Small intestine (tissue), 7 donors: ENCODE results near the gene KCNQ5. TPM values are rescaled to one million over a fixed set of nuclear protein-coding genes. Genes with fewer than 3 reads are reported as not detected.

Experiments used
- DNase-seq, 2 donors: peaks; one replicate each; pipeline versions ENCODE4 v3.0.0 to v3.0.0-alpha.2; 2013
- FAIRE-seq: peaks from 2 replicates; lab custom pipeline; 2012; peaks lifted over from hg19 to GRCh38; lab: Jason Lieb, UNC
- H3K27ac ChIP-seq, 3 donors: one replicate each; pipeline ENCODE4 v1.5.1; 2013; ENCODE audit warnings: low read length in 2 of 3, mild to moderate bottlenecking in 2 of 3, control low read depth in 1 of 3, inconsistent platforms in 1 of 3, low read depth in 1 of 3, moderate library complexity in 1 of 3
- H3K27me3 ChIP-seq, 3 donors: one replicate each; pipeline ENCODE4 v1.6.1; 2013; ENCODE audit warnings: low read length in 3 of 3, inconsistent platforms in 1 of 3; ENCODE audit not compliant: control insufficient read depth in 3 of 3, insufficient read depth in 3 of 3
- H3K36me3 ChIP-seq, 3 donors: one replicate each; pipeline ENCODE4 v1.6.1; 2013; ENCODE audit warnings: low read length in 3 of 3, inconsistent platforms in 1 of 3, low read depth in 1 of 3, mild to moderate bottlenecking in 1 of 3, moderate library complexity in 1 of 3; ENCODE audit not compliant: control insufficient read depth in 3 of 3, insufficient read depth in 2 of 3
- H3K4me1 ChIP-seq, 3 donors: one replicate each; pipeline ENCODE4 v1.6.1; 2013; ENCODE audit warnings: low read length in 2 of 3, inconsistent platforms in 1 of 3, low read depth in 1 of 3, mild to moderate bottlenecking in 1 of 3, moderate library complexity in 1 of 3; ENCODE audit not compliant: control insufficient read depth in 3 of 3, insufficient read depth in 2 of 3
- H3K4me3 ChIP-seq, 3 donors: one replicate each; pipeline ENCODE4 v1.5.1; 2013; ENCODE audit warnings: low read length in 3 of 3, control low read depth in 1 of 3, inconsistent platforms in 1 of 3, low read depth in 1 of 3, mild to moderate bottlenecking in 1 of 3, moderate library complexity in 1 of 3
- H3K9me3 ChIP-seq, 2 donors: one replicate each; pipeline ENCODE4 v1.6.1; 2013; ENCODE audit warnings: low read depth in 1 of 2, low read length in 1 of 2; ENCODE audit not compliant: control insufficient read depth in 2 of 2, insufficient read depth in 1 of 2
- WGBS, 3 donors: extraction: QIAGEN DNeasy Blood & Tissue Kit; methylation state at CpG; one replicate each; pipeline ENCODE4 v1.1.7; 2013; 5-methylcytosine and 5-hydroxymethylcytosine counted together
- polyA plus RNA-seq, 4 donors: library from polyadenylated mRNA; stranded (reverse) in 3 of 4; unstranded in 1 of 4; fragments of 200-250 nt in 3 of 4; fragments of 120-200 nt in 1 of 4; gene quantifications; one replicate each; pipeline versions ENCODE4 v1.2.1 to v1.2.3, GENCODE V29; 2013
- donor health status: healthy with polysubstance abuse.
- donor health status: control.
- donor health status: control.
- donor health status: Bipolar disorder and iron deficiency.
- donor health status: healthy.

Gene KCNQ5
- polyA plus RNA-seq, 4 donors: 0.27 to 0.92 TPM; not detected in 2

- 29 to 61% (median 61%) methylated on average over 1 of the region's 1 CpG for WGBS, 3 donors
- H3K27me3 ChIP-seq: no peaks in the 10 kb centered on the region
- FAIRE-seq: no peak
Observed at GRCh38 chr6:72675396-72675795, 53.5 kb downstream of the KCNQ5 start.

DNA sequence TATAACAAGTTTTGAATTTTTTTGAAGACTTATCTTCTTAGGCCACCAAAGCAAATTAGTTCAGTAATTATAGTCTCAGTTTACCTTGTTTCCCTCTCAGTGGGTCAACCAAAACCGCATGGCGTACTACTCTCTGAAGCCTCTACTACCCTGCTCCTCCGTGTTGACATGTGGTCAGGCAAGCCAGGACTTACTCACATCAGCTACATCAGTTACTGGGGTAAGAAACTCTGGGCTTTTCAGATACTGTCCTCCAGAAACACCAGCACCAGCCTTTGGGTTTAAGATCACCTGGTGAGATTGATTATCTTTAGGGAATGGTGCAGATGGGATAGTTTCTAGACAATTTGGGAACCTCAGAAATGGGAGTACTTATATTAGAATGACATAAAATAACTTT is 55.1 kb downstream of the KCNQ5 start:
- Histone ChIP-seq H3K9me3 (no peaks in the 10 kb centered on the region), H3K27ac (no peak overlapping the region), H3K4me3 (no peak overlapping the region), H3K36me3 (no peaks in the 10 kb centered on the region), H3K4me1 (no peaks in the 10 kb centered on the region), H3K27me3 (no peaks in the 10 kb centered on the region)
- WGBS, 3 donors: 78 to 96% (median 91%) methylated on average over 3 of the region's 3 CpGs
- FAIRE-seq: no peak
- DNase-seq: no peak

More at GRCh38 chr6:72675396-72675795, 53.5 kb downstream of the KCNQ5 start:
- Histone ChIP-seq H3K4me3 (no peak overlapping the region), H3K36me3 (no peaks in the 10 kb centered on the region), H3K4me1 (no peaks in the 10 kb centered on the region), H3K9me3 (no peaks in the 10 kb centered on the region), H3K27ac (no peak overlapping the region)
- no peak for DNase-seq

DNA sequence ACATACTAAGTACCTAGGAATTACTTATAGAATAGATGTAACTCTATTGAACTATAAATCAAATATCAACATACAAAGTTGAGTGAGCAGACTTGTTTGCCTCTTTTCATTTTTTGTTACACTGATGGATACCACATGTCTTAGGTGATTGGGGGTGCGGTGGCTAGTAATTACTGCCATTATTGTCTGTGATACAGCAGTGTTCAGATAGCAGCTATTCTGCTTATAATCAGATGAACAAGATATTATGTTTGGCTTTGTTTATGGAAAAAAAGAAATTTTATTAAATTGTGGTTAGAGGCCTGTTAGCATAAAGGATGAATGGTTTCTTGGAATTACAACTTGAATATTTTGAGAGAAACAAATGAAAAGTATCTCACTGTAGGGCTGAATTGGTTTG is 55.9 kb downstream of the KCNQ5 start:
- no peak overlapping the region for H3K27ac ChIP-seq
- H3K4me3 ChIP-seq: no peak overlapping the region
- 77 to 83% (median 83%) methylated on average over 1 of the region's 1 CpG for WGBS, 3 donors
- H3K36me3 ChIP-seq: no peaks in the 10 kb centered on the region
- no peaks in the 10 kb centered on the region for H3K4me1 ChIP-seq
- no peak for DNase-seq
- FAIRE-seq: no peak
- no peaks in the 10 kb centered on the region for H3K27me3 ChIP-seq
- H3K9me3 ChIP-seq: no peaks in the 10 kb centered on the region

GRCh38 chr6:72683797-72684196 is 61.9 kb downstream of the KCNQ5 start:
- Histone ChIP-seq H3K27ac (no peak overlapping the region), H3K9me3 (no peaks in the 10 kb centered on the region), H3K36me3 (no peaks in the 10 kb centered on the region), H3K27me3 (no peaks in the 10 kb centered on the region), H3K4me1 (no peaks in the 10 kb centered on the region), H3K4me3 (no peak overlapping the region)
- no peak for FAIRE-seq
- no peak for DNase-seq
- WGBS, 3 donors: 85 to 89% (median 89%) methylated on average over 3 of the region's 3 CpGs

DNA sequence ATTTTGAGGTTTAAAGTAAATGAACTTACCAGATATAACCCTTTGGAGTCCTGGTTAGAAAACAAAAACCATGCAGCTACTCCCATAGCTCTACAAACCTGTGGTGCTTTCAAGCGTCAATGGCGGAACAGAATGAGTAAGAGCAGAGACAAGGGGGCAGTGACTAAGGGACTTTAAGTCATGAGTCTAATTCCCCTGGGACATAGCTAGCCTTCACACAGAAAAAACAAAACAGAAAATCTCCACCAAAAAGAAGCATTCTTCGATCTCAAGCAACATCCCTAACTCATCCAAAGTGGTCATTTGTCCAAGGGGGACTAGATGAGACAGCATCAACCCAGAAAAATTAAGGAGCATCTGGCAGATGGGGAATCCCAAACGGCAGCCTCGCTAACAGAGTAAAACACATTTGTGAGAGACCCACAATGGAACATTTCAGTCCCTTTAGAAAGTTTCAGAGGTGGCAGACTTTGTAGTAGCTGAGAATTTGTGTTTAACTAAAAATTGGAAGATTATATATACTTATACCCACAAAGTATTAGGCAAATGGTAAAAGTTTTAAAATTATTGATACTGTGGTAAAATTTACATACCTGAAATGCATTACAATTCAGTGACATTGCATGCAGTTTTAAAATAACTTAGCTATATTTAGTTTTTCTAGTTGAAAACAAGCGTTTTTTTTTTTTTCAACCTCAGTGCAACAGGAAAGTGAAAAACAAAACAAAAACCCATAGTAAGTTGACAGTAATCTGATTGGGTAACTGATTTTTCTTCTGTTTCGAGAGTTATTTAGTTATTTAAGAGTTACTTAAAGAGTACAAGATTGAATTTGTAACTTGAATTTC is 67.5 kb downstream of the KCNQ5 start:
- no peaks in the 10 kb centered on the region for H3K36me3 ChIP-seq
- H3K27ac ChIP-seq: no peak overlapping the region
- no peak for FAIRE-seq
- 70 to 75% (median 75%) methylated on average over 7 of the region's 7 CpGs for WGBS, 3 donors
- H3K4me3 ChIP-seq: no peak overlapping the region
- no peaks in the 10 kb centered on the region for H3K4me1 ChIP-seq
- H3K27me3 ChIP-seq: no peaks in the 10 kb centered on the region
- no peak for DNase-seq
- H3K9me3 ChIP-seq: no peaks in the 10 kb centered on the region

GRCh38 chr6:72691249-72691648 is 69.4 kb downstream of the KCNQ5 start:
- no peaks in the 10 kb centered on the region for H3K4me1 ChIP-seq
- 73 to 75% (median 74%) methylated on average over 6 of the region's 6 CpGs for WGBS, 3 donors
- no peaks in the 10 kb centered on the region for H3K36me3 ChIP-seq
- FAIRE-seq (no peak), DNase-seq (no peak)
- H3K9me3 ChIP-seq: no peaks in the 10 kb centered on the region
- H3K4me3 ChIP-seq: no peak overlapping the region
- no peak overlapping the region for H3K27ac ChIP-seq
- H3K27me3 ChIP-seq: no peaks in the 10 kb centered on the region

DNA sequence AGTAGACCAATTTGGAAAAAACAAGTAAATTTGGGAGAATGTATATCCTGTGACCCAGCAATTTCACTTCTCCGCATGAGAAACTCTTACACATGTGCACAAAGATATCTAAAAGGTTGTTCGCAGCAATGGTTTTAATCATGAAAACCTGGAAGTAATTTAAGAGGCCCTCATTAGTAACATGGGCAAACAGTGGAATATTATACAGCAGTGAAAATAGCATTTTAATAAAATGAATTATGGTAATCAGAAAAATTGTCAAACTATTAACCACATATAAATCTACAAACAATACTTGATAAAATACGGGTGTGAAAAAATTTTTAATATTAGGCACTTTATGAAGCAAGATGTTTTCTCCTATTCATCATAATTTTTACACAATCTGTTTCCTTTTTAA is 74.2 kb downstream of the KCNQ5 start:
- 90 to 94% (median 91%) methylated on average over 3 of the region's 3 CpGs for WGBS, 3 donors
- FAIRE-seq (no peak), DNase-seq (no peak)
- Histone ChIP-seq H3K27me3 (no peaks in the 10 kb centered on the region), H3K27ac (no peak overlapping the region), H3K4me1 (no peaks in the 10 kb centered on the region), H3K36me3 (no peaks in the 10 kb centered on the region), H3K9me3 (no peaks in the 10 kb centered on the region), H3K4me3 (no peak overlapping the region)

DNA sequence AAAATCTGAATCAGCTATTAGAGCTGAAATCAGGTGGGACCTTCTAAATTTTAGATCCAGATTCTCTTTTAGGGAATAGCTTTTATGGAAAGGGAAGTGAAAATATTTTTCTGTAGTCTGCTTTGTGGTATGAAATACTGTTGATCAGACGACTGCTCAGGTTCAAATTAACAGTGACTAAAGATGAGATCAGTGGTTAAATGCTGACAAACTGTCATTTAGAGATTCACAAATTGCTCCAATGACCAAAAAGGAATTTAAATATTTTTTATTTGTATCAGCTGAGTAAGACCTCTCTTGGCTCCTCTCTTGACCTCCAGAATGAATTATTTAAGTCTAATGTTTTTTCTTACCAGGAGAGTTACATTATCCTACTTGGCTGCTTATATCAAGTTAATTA is 77.3 kb downstream of the KCNQ5 start:
- Histone ChIP-seq H3K36me3 (no peaks in the 10 kb centered on the region), H3K4me1 (no peaks in the 10 kb centered on the region), H3K27ac (no peak overlapping the region), H3K27me3 (no peaks in the 10 kb centered on the region), H3K9me3 (no peaks in the 10 kb centered on the region), H3K4me3 (no peak overlapping the region)
- 52 to 79% (median 57%) methylated on average over 1 of the region's 1 CpG for WGBS, 3 donors
- DNase-seq (no peak), FAIRE-seq (no peak)

DNA sequence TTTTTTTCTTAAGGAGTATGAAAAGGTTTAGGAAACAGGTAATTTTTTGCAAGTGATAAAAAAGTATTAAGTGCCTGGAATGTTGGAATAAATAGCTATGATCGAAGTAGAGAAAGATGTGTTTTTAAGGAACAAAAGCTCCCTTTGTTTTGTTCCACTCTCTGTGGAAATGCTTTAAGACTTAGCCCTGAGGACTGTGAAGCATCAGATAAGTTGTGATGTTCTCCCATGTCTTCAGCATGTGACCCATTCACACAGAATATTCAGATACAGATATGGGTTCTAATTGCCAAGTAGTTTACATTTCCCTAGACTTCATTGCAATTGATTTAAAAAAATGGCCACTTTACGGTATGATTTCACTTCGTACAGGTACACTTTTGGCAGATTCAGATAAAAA is 80.6 kb downstream of the KCNQ5 start:
- no peaks in the 10 kb centered on the region for H3K4me1 ChIP-seq
- H3K27ac ChIP-seq: no peak overlapping the region
- H3K27me3 ChIP-seq: no peaks in the 10 kb centered on the region
- no peaks in the 10 kb centered on the region for H3K9me3 ChIP-seq
- H3K36me3 ChIP-seq: no peaks in the 10 kb centered on the region
- H3K4me3 ChIP-seq: no peak overlapping the region
- DNase-seq (no peak), FAIRE-seq (no peak)
- 75 to 90% (median 87%) methylated on average over 3 of the region's 3 CpGs for WGBS, 3 donors
